CD4-positive, alpha-beta T cell (primary cell): ENCODE data around the gene DOCK9. TPM values are rescaled to one million over a fixed set of nuclear protein-coding genes. Genes with fewer than 3 reads are reported as not detected.

Experiments used
- ATAC-seq: fragments of 200-7000 bp; cut with Tn5 transposase; one replicate; pipeline ENCODE4 v1.10.0; 2022; ENCODE audit warnings: mild to moderate bottlenecking; ENCODE audit not compliant: poor library complexity
- CTCF ChIA-PET: fragments of 350-600 bp; sonication (Branson Sonifier 250); formaldehyde crosslinking; loops from one replicate; lab custom pipeline; 2021; ENCODE audit warnings: antibody characterized with exemption, inconsistent platforms; lab: Charles Lee
- POLR2A ChIA-PET: fragments of 350-600 bp; sonication (Branson Sonifier 250); formaldehyde crosslinking; loops from one replicate; lab custom pipeline; 2021; ENCODE audit warnings: antibody characterized with exemption, inconsistent platforms; lab: Charles Lee
- DNase-seq, 14 experiments: peaks; one replicate each; pipeline ENCODE4 v3.0.0-alpha.2; 2013 to 2020; ENCODE audit warnings: mixed read lengths in 2 of 14
- H3K27ac ChIP-seq, 2 donors: one replicate each; pipeline versions ENCODE4 v1.5.1 to v1.7.0; 2013; ENCODE audit warnings: low read length in 2 of 2, low read depth in 1 of 2, mild to moderate bottlenecking in 1 of 2
- H3K27me3 ChIP-seq, 2 experiments: 1 replicate in 1 of 2; 2 replicates in 1 of 2; pipeline versions ENCODE4 v1.6.1 to v1.7.0; 2013; ENCODE audit warnings: low read length in 2 of 2, control low read depth in 1 of 2, mild to moderate bottlenecking in 1 of 2, moderate library complexity in 1 of 2; ENCODE audit not compliant: insufficient read depth in 2 of 2, control insufficient read depth in 1 of 2
- H3K36me3 ChIP-seq: one replicate; pipeline ENCODE4 v1.6.1; 2013; ENCODE audit warnings: low read length, control low read depth; ENCODE audit not compliant: insufficient read depth
- H3K4me1 ChIP-seq: one replicate; pipeline ENCODE4 v1.6.1; 2013; ENCODE audit warnings: low read length, control low read depth; ENCODE audit not compliant: insufficient read depth
- H3K4me3 ChIP-seq: one replicate; pipeline ENCODE4 v1.5.1; 2013; ENCODE audit warnings: mild to moderate bottlenecking, low read length, moderate library complexity
- H3K9me3 ChIP-seq, 2 experiments: 1 replicate in 1 of 2; 2 replicates in 1 of 2; pipeline versions ENCODE4 v1.6.1 to v1.7.0; 2013; ENCODE audit warnings: low read length in 2 of 2, mild to moderate bottlenecking in 2 of 2, control low read depth in 1 of 2, moderate library complexity in 1 of 2; ENCODE audit not compliant: control insufficient read depth in 1 of 2, insufficient read depth in 1 of 2
- H3K27ac Mint-ChIP-seq: one replicate; pipeline ENCODE4 v1.8.0; 2020; ENCODE audit warnings: mixed read lengths
- H3K27me3 Mint-ChIP-seq: one replicate; pipeline ENCODE4 v1.8.0; 2021; ENCODE audit warnings: mixed read lengths
- H3K36me3 Mint-ChIP-seq: one replicate; pipeline ENCODE4 v1.8.0; 2021; ENCODE audit warnings: low read depth, mixed read lengths
- H3K4me1 Mint-ChIP-seq: one replicate; pipeline ENCODE4 v1.8.0; 2021; ENCODE audit warnings: low read depth, mixed read lengths
- H3K4me3 Mint-ChIP-seq: one replicate; pipeline ENCODE4 v1.8.0; 2020; ENCODE audit warnings: mild to moderate bottlenecking, mixed read lengths
- H3K9me3 Mint-ChIP-seq: one replicate; pipeline ENCODE4 v1.8.0; 2020; ENCODE audit warnings: mixed read lengths
- intact Hi-C, 2 experiments: fragments of 100-400 bp; cut with DNase I in 1 of 2; cut with micrococcal nuclease in 1 of 2; formaldehyde crosslinking; loops; one replicate each; pipeline versions ENCODE4 v1.15.1 to v1.9.0; 2023 to 2025; cut with DNase I, micrococcal nuclease
- total RNA-seq, 174 experiments: library from RNA in 2 of 174; stranded (reverse) in 2 of 174; gene quantifications; one replicate each; pipeline ENCODE4 v1.2.3 and lab custom pipeline; 2021 to 2026
- TF ChIP-seq, protein P1 (sequence below): fragments of 200-600 bp; IDR thresholded peaks from one replicate; pipeline ENCODE4 v1.8.0; 2022; ENCODE audit warnings: antibody characterized with exemption, mild to moderate bottlenecking

DOCK9 gene
- total RNA-seq, 2 experiments from 2014 or later, result 76.3 to 79.3 TPM

DNA sequence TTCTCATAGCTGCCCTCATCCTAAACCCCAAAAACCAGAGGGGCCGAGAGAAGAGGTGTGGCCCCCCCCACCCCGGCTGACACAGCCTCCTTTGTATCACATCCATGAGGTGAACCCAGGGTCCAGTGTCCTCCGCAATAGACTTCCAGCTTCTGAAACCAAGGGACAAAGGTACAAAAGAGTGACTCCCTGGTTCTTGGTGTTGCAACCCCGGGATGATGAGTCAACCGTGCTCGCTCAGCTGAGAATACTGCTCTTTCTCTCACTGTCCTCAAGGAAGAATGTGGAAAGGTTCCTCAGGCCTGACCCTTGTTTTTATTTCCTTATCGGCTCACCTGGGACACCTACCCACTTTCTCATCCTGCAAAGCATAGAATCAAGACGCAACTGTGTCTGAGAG lies 230.9 kb downstream of the DOCK9 start:
- Histone ChIP-seq H3K27me3 (peaks cover 15 to 19% of the 10 kb centered on the region in 2 experiments), H3K4me1 (peaks cover 3% of the 10 kb centered on the region), H3K9me3 (peaks cover 0 to 7% of the 10 kb centered on the region in 2 experiments), H3K4me3 (no peak overlapping the region), H3K36me3 (no peaks in the 10 kb centered on the region), H3K27ac (no peak overlapping the region)
- Mint-ChIP-seq H3K27ac (no peak overlapping the region), H3K4me1 (no peaks in the 10 kb centered on the region), H3K9me3 (no peaks in the 10 kb centered on the region), H3K27me3 (peaks cover 40% of the 10 kb centered on the region), H3K4me3 (no peak overlapping the region), H3K36me3 (no peaks in the 10 kb centered on the region)
- TF ChIP-seq, protein P1, sequence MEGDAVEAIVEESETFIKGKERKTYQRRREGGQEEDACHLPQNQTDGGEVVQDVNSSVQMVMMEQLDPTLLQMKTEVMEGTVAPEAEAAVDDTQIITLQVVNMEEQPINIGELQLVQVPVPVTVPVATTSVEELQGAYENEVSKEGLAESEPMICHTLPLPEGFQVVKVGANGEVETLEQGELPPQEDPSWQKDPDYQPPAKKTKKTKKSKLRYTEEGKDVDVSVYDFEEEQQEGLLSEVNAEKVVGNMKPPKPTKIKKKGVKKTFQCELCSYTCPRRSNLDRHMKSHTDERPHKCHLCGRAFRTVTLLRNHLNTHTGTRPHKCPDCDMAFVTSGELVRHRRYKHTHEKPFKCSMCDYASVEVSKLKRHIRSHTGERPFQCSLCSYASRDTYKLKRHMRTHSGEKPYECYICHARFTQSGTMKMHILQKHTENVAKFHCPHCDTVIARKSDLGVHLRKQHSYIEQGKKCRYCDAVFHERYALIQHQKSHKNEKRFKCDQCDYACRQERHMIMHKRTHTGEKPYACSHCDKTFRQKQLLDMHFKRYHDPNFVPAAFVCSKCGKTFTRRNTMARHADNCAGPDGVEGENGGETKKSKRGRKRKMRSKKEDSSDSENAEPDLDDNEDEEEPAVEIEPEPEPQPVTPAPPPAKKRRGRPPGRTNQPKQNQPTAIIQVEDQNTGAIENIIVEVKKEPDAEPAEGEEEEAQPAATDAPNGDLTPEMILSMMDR, result no peak
- ATAC-seq (no peak), DNase-seq (no peak)
- POLR2A ChIA-PET, result no interaction called here
- intact Hi-C loops, result no loop called here
- CTCF ChIA-PET, result no interaction called here

Other genes with a start within 250 kb of the DOCK9 start
- not detected for gene SLC15A1, start 225.4 kb downstream of the DOCK9 start, total RNA-seq
- 10 to 100 TPM; 59.8 to 67.4 TPM for gene UBAC2, start 222.8 kb upstream of the DOCK9 start, total RNA-seq